HepG2 (cell line): ENCODE measurements around the gene ZNF503. TPM values are rescaled to one million over a fixed set of nuclear protein-coding genes. Genes with fewer than 3 reads are reported as not detected.

Experiments
- KMT2B ChIP-seq: IDR thresholded peaks from 2 replicates; pipeline ENCODE4 v1.6.1; 2016; ENCODE audit warnings: missing genetic modification reagents, missing compliant biosample characterization
- MZF1 ChIP-seq: sonication (generic); formaldehyde crosslinking; IDR thresholded peaks from 2 replicates; pipeline ENCODE4 v1.8.1; 2023; ENCODE audit warnings: mild to moderate bottlenecking, missing genetic modification reagents, borderline replicate concordance
- NR2F6 ChIP-seq, 2 experiments: IDR thresholded peaks; 2 replicates each; pipeline ENCODE4 v1.6.1; 2016; ENCODE audit warnings: antibody characterized with exemption in 1 of 2, mild to moderate bottlenecking in 1 of 2
- PRDM4 ChIP-seq: sonication (generic); formaldehyde crosslinking; IDR thresholded peaks from 2 replicates; pipeline ENCODE4 v1.9.0; 2021; ENCODE audit warnings: missing genetic modification reagents, borderline replicate concordance
- SNAPC4 ChIP-seq: sonication (generic); formaldehyde crosslinking; IDR thresholded peaks from 2 replicates; pipeline ENCODE4 v1.4.0; 2020; ENCODE audit warnings: mild to moderate bottlenecking, missing genetic modification reagents
- SNAPC5 ChIP-seq: sonication (generic); formaldehyde crosslinking; IDR thresholded peaks from 2 replicates; pipeline ENCODE4 v1.8.1; 2023; ENCODE audit warnings: mild to moderate bottlenecking, missing genetic modification reagents, borderline replicate concordance
- SRY ChIP-seq: sonication (generic); formaldehyde crosslinking; IDR thresholded peaks from 2 replicates; pipeline ENCODE4 v1.8.0; 2022; ENCODE audit warnings: mild to moderate bottlenecking, missing genetic modification reagents
- TEAD3 ChIP-seq: optimal IDR thresholded peaks from 2 replicates; pipeline ENCODE3; 2016; ENCODE audit warnings: borderline replicate concordance
- TFDP1 ChIP-seq: IDR thresholded peaks from 2 replicates; pipeline ENCODE4 v1.6.1; 2016; ENCODE audit warnings: missing compliant biosample characterization, missing genetic modification reagents, borderline replicate concordance
- TOPORS ChIP-seq: sonication (generic); formaldehyde crosslinking; IDR thresholded peaks from 2 replicates; pipeline ENCODE4 v1.8.0; 2023; ENCODE audit warnings: mild to moderate bottlenecking, missing genetic modification reagents
- ZNF225 ChIP-seq: sonication (generic); formaldehyde crosslinking; IDR thresholded peaks from 2 replicates; pipeline ENCODE4 v1.4.0; 2020; ENCODE audit warnings: mild to moderate bottlenecking, missing genetic modification reagents
- ZNF276 ChIP-seq: sonication (generic); formaldehyde crosslinking; IDR thresholded peaks from 2 replicates; pipeline ENCODE4 v1.4.0; 2020; ENCODE audit warnings: mild to moderate bottlenecking, low read depth, missing genetic modification reagents
- ZNF446 ChIP-seq: sonication (generic); formaldehyde crosslinking; IDR thresholded peaks from 2 replicates; pipeline ENCODE4 v1.5.0; 2020; ENCODE audit warnings: mild to moderate bottlenecking, missing genetic modification reagents
- ZNF605 ChIP-seq: sonication (generic); formaldehyde crosslinking; IDR thresholded peaks from 2 replicates; pipeline ENCODE4 v1.8.0; 2022; ENCODE audit warnings: mild to moderate bottlenecking, missing genetic modification reagents
- ZNF691 ChIP-seq: sonication (generic); formaldehyde crosslinking; IDR thresholded peaks from 2 replicates; pipeline ENCODE4 v1.4.0; 2020; ENCODE audit warnings: missing genetic modification reagents, low read depth, mild to moderate bottlenecking, borderline replicate concordance
- polyA plus RNA-seq, 8 experiments: library from polyadenylated mRNA; depleted of rRNA in 3 of 8; stranded (reverse) in 7 of 8; unstranded in 1 of 8; fragments of >200 nt; fragmentation: Illumina TruSeq in 4 of 8; extraction: Trizol in 4 of 8; gene quantifications; 2 replicates each; pipeline versions ENCODE4 v1.2.1 to v1.2.3, GENCODE V29; 2011 to 2016; ENCODE audit warnings: low read depth in 4 of 8, missing spikeins in 1 of 8, mixed read lengths in 1 of 8; ENCODE audit not compliant: insufficient read depth in 1 of 8
- total RNA-seq, 5 experiments: library from RNA; depleted of rRNA; stranded (reverse); fragments of >200 nt; fragmentation: Illumina TruSeq; extraction: Trizol; gene quantifications; 2 replicates each; pipeline ENCODE4 v1.2.3, GENCODE V29; 2016; ENCODE audit warnings: low read depth in 1 of 5

The ZNF503 gene
- total and polyA plus RNA-seq, 2 of the 13 experiments (the other 11 are each of a cell fraction or from before 2014, with no cell fraction given): 2.7 to 8.3 TPM

GRCh38 chr10:75404815-75405597, 3.4 kb upstream of the ZNF503 start (continued):
- TF ChIP-seq MZF1 (CRISPR knock-in tag): no peak
- TF ChIP-seq ZNF691 (CRISPR knock-in tag): no peak
- no peak for TF ChIP-seq ZNF446
- TF ChIP-seq SNAPC4: no peak
- TF ChIP-seq PRDM4 (CRISPR knock-in tag): no peak
- no peak for TF ChIP-seq ZNF276 (CRISPR knock-in tag)
- peak; percentile 40; the same call in 1 of the 2 replicates for TF ChIP-seq ZNF605 (CRISPR knock-in tag)
- no peak for TF ChIP-seq KMT2B
- peak; percentile 86 for TF ChIP-seq NR2F6 (IDR thresholded peaks at IDR 0.05)
- 0 out of 2 replicates have a peak, but pooled peaks have one; percentile 37 for TF ChIP-seq NR2F6 (CRISPR knock-in tag; IDR thresholded peaks at IDR 0.05)
- no peak for TF ChIP-seq SRY
- 0 out of 2 replicates have a peak, but pooled peaks have one; percentile 79 for TF ChIP-seq SNAPC5 (CRISPR knock-in tag)
- 0 out of 2 replicates have a peak, but pooled peaks have one; percentile 3 for TF ChIP-seq ZNF225 (CRISPR knock-in tag)
- TF ChIP-seq TFDP1 (CRISPR knock-in tag): peak; percentile 88; the same call in 1 of the 2 replicates
- no peak for TF ChIP-seq TEAD3 (CRISPR knock-in tag)
- peak; percentile 11; the same call in 1 of the 2 replicates for TF ChIP-seq TOPORS (CRISPR knock-in tag)
